Adipose tissue (tissue), 3 donors: ENCODE data around the gene DIDO1. TPM values are rescaled to one million over a fixed set of nuclear protein-coding genes. Genes with fewer than 3 reads are reported as not detected.
"Not testable (repeated sequence)": the region's sequence is repeated elsewhere in the genome, so short reads cannot be mapped to it uniquely, and the experiment has no call there.

Experiments used
- H3K27ac ChIP-seq: one replicate; pipeline ENCODE4 v1.5.1; 2013; ENCODE audit warnings: low read depth, low read length
- WGBS, 3 donors: extraction: QIAGEN DNeasy Blood & Tissue Kit; methylation state at CpG; one replicate each; pipeline ENCODE4 v1.1.7; 2013; 5-methylcytosine and 5-hydroxymethylcytosine counted together
- polyA plus RNA-seq, 3 donors: library from polyadenylated mRNA; stranded (reverse); fragments of 200-250 nt; gene quantifications; one replicate each; pipeline ENCODE4 v1.2.3, GENCODE V29; 2013
- donor health status: healthy with polysubstance abuse.
- donor health status: Bipolar disorder and iron deficiency.
- donor health status: healthy.

DIDO1 gene
- polyA plus RNA-seq, 3 donors: 12.3 to 27.6 (median 17.4) TPM

- WGBS, 3 donors: 42 to 72% (median 57%) methylated on average over 47 to 48 of the region's 48 CpGs
- H3K27ac ChIP-seq: no peak overlapping the region
Measured at GRCh38 chr20:62876902-62877816, 49.1 kb downstream of the DIDO1 start.

GRCh38 chr20:62876501-62876901 lies 49.8 kb downstream of the DIDO1 start:
- 57 to 74% (median 68%) methylated on average over 13 of the region's 13 CpGs for WGBS, 3 donors
- no peak overlapping the region for H3K27ac ChIP-seq

- WGBS, 3 donors: 33 to 43% (median 39%) methylated on average over 31 to 34 of the region's 34 CpGs
- H3K27ac ChIP-seq: no peak overlapping the region
Measured at GRCh38 chr20:62875419-62876361, 50.6 kb downstream of the DIDO1 start.

- H3K27ac ChIP-seq: no peak overlapping the region
- 83 to 87% (median 84%) methylated on average over 8 to 10 of the region's 14 CpGs for WGBS, 3 donors
Measured at GRCh38 chr20:62874964-62875344, 51.4 kb downstream of the DIDO1 start.

- 2 to 7% (median 3%) methylated on average over 13 to 14 of the region's 15 CpGs for WGBS, 3 donors
- not testable (repeated sequence) for H3K27ac ChIP-seq
Measured at GRCh38 chr20:62873681-62874031, 52.6 kb downstream of the DIDO1 start.

GRCh38 chr20:62873280-62873679 lies 53.0 kb downstream of the DIDO1 start:
- H3K27ac ChIP-seq: no peak overlapping the region
- 60 to 77% (median 63%) methylated on average over 7 of the region's 7 CpGs for WGBS, 3 donors

GRCh38 chr20:62872862-62873261 lies 53.4 kb downstream of the DIDO1 start:
- H3K27ac ChIP-seq: no peak overlapping the region
- WGBS, 3 donors: 83 to 91% (median 91%) methylated on average over 6 of the region's 6 CpGs

GRCh38 chr20:62872184-62872847 lies 54.0 kb downstream of the DIDO1 start:
- WGBS, 3 donors: 56 to 79% (median 77%) methylated on average over 18 of the region's 18 CpGs
- no peak overlapping the region for H3K27ac ChIP-seq

GRCh38 chr20:62864207-62864606 lies 62.1 kb downstream of the DIDO1 start:
- no peak overlapping the region for H3K27ac ChIP-seq
- WGBS, 3 donors: 92 to 95% (median 94%) methylated on average over 7 of the region's 7 CpGs

GRCh38 chr20:62861726-62862336 lies 64.5 kb downstream of the DIDO1 start, which contains the start of gene TCFL5:
Gene TCFL5, minus strand, starts transcription at chr20:62861822. Its CDS starts 152 bp downstream, at chr20:62861670.
- H3K27ac ChIP-seq: no peak within 1 kb of the TSS
- 10 to 14% (median 11%) methylated on average over 38 to 69 of the region's 70 CpGs for WGBS, 3 donors

GRCh38 chr20:62860924-62861691 lies 65.2 kb downstream of the DIDO1 start:
- 0 to 1% (median 1%) methylated on average over 34 to 129 of the region's 129 CpGs for WGBS, 3 donors
- no peak overlapping the region for H3K27ac ChIP-seq

GRCh38 chr20:62860391-62860923 lies 65.8 kb downstream of the DIDO1 start:
- 20 to 26% (median 25%) methylated on average over 24 of the region's 24 CpGs for WGBS, 3 donors
- H3K27ac ChIP-seq: no peak overlapping the region

- H3K27ac ChIP-seq: no peak overlapping the region
- WGBS, 3 donors: 78 to 92% (median 90%) methylated on average over 12 of the region's 12 CpGs
Measured at GRCh38 chr20:62859721-62860120, 66.6 kb downstream of the DIDO1 start.

GRCh38 chr20:62858058-62858830 lies 68.1 kb downstream of the DIDO1 start:
- WGBS, 3 donors: 73 to 94% (median 85%) methylated on average over 18 to 19 of the region's 23 CpGs
- H3K27ac ChIP-seq: no peak overlapping the region

- H3K27ac ChIP-seq: no peak overlapping the region
- 92 to 95% (median 95%) methylated on average over 25 of the region's 25 CpGs for WGBS, 3 donors
Measured at GRCh38 chr20:62856931-62857619, 69.2 kb downstream of the DIDO1 start.

GRCh38 chr20:62855120-62855519 lies 71.2 kb downstream of the DIDO1 start:
- 88 to 97% (median 90%) methylated on average over 5 of the region's 5 CpGs for WGBS, 3 donors
- H3K27ac ChIP-seq: no peak overlapping the region
